SHP77 treated with DMSO at 0.1 percent for 48 hours (cell line): ENCODE measurements around the gene GID8.

Experiments used
- DNase-seq: peaks from one replicate; lab custom pipeline; 2025; lab: John Stamatoyannopoulos, UW

Gene GID8

GRCh38 chr20:62902926-62903615 lies 34.9 kb upstream of the GID8 start:
- no peak for DNase-seq

GRCh38 chr20:62905536-62906117 lies 32.3 kb upstream of the GID8 start:
- DNase-seq, result no peak

DNA sequence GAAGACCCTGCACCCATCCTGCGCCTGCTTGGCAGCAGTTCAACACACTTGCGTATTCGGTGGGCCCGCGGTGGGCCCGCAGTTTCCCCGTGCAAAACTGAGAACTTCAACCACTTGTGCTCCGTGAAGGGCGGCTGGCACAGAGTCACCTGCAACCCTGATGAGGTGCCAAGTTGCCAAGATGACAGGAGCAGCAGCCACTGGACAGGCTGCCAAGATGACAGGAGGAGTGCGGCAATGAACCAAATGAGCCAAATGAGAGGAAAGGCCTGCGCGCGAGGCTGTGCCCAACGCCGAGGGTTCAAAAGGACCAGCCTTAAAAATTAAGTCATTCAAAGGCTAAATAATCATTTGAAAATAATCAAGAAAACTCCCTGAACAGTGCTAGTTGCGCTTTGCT lies 31.7 kb upstream of the GID8 start:
- no peak for DNase-seq

DNA sequence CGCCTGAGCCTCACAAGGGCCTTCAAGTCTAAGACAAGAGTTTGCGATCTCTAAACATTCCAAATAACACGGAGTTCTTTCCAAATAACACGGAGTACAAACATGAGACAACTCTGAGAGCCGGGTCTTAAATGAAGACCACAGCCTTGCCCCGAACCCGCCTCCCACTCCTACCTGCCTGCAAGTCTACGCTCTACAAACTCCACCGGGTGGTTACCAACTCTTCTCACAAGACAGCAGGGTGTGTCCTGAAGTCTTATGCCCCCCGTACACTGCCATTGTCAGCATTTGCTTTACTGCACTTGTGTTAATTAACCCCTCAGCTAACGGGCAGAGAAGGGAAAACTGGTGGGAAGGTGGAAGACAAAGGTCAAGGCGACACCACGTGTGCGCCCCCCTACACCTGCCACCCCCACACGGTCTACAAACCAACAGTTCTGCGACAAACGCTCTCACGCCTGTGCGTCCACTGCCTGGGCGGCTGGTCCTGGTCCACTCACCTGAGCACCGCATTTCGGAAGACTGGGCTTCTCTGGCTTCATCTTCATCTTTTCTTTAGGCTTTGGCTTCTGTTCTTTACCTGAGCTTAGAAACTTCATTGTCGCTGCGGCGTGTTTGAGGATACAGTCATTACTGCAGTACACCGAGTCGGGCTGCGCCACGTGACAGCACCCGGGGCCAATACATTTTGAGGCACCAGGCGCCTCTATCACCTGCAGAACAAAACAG lies 31.1 kb upstream of the GID8 start:
- no peak for DNase-seq

DNA sequence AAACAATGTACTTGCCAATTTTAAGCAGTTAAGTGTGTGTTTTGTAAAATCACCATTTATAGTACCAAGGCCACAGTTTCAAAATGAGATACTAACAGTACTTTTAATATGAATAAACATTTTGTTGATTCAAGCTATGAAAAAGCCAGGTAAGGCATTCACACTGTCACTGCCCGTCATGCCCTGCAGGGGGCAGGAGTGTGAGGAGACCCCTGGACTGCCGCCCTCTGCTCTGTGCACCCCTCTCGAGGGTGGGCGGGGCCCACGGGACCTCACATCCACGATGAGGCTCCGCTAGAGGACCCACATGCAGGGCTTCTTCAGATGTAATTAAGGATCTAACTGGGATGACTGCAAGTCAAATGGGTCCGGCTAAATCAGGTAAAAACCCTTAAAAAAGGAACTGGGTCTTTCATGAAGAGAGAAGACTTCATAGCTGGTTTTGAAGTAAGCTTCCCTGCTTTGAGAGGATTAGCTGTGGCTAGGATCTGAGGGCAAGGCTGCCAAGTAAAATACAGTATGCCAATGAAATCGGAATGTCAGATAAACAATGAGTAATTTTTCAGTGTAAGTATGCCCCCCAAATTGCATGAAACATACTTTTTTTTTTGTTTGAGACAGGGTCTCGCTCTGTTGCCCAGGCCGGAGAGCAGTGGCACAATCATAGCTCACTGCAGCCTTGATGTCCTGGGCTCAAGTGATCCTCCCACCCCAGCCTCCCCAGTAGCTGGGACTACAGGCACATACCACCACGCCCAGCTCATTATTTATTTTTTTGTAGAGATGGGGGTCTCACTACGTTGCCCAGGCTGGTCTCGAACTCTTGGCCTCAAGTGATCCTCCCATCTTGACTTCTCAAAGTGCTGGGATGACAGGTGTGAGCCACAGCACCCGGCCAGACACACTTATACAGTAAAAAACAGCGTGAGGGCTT lies 30.3 kb upstream of the GID8 start:
- DNase-seq, result no peak

DNA sequence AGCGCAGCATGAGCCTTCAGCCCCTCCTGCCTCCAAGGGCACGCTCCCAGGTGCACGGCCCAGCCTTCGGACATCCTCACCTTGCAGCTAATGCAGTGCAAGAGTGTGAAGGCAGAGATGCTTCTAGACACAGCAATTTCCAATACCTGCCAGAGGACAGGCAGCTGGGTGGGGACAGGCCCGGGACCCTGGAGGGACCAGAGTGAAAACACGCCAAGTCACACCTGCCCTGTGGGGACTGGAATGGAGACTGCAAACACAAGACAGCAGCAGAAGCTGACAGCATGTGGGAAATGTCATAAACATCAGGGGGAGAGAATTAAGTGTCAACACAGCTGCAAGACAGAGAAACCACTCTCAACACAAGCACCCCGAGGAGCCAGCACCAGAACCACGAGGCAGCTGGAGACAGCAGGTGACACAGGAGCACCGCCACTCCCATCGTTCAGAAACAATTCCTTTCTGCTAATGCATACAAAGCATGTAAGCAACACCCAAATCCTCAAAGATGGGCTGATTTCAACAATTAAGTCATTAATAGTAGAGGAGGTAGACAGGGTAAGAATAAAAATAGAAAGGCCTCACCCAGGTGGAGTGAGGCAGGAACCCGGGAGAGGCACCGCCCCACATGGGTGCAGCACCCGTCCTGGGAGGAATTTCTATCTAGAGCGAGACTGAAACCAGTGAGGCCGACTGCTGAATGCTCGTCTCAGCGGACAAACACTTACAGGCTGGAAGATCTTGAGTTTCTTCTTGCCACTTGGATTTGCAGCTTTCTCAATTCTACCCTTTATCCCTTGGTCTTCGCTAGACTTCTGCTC lies 28.8 kb upstream of the GID8 start:
- DNase-seq, result peak; percentile 95

GRCh38 chr20:62910217-62910766 lies 27.7 kb upstream of the GID8 start:
- no peak for DNase-seq

- DNase-seq, result no peak
Measured at GRCh38 chr20:62910777-62911497, 27.0 kb upstream of the GID8 start.

- no peak for DNase-seq
Measured at GRCh38 chr20:62911701-62912280, 26.2 kb upstream of the GID8 start.

DNA sequence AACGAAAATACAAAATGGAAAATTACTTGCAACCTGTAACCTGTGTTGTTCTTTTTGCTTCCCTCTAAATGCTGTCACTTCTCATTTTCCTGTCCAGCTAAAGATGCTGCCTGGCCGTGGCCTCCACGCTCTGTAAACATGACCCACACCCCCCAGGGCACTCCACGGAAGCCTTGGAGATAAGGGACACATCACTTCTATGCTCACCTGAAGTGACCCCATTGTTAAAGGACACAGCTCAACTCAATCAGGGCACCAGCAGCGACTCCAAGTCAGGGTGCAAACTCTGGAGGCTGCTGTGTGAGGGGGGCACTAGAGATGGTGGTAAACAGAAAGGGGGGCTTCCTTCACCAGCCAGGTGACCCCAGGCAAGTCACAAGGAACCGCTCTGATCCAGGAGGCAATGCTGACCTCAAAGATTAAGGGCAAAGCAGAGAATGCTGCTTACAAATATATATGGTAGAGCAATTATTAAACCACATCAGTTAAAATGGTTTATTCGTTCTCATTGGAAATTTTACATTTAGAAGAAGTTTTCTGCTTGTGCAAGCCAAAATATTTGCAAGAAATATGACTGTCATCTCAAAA lies 24.8 kb upstream of the GID8 start:
- no peak for DNase-seq

DNA sequence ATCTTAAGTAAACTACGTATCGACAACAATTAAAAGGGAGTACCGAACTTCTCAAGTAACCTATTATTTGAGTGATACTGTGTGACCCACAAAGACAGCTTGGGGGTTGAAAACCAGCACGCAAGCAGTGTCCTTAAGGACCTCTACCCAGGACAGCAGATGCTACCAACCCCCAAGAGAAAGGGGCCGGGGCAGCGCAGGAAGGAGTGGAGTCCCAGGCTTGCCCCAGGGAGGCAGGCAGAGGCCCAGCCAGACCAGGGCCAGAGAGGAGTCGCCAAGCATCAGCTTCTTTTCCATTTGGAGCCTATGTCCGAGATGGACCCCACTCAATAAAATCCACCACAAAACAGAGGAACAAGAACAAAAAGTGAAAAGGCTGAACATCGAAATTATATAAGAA lies 23.5 kb upstream of the GID8 start:
- DNase-seq, result no peak

DNA sequence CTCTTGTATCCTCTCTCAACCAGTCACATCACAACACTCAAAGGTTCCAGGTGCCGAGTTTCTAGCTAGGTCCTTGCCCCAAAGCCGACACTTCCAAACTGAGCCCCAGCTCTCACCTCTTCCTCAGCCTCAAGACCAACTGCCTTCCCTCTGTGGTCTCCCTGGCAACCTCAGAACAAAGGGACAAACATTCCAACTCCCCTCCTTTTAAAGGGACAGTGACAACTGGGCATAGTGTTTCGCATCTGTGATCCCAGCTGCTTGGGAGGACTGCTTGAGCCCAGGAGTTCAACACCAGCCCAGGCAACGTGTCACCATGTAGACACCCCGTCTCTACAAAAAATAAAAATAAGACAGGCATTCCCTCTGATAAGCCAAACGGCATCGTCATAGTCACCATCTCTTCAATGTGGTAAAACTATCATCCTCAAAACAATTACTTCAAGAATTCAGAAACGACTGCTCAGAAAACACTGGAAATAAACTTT lies 22.9 kb upstream of the GID8 start:
- peak; percentile 22 for DNase-seq

GRCh38 chr20:62916703-62917476 lies 21.1 kb upstream of the GID8 start:
- no peak for DNase-seq

- DNase-seq, result no peak
Measured at GRCh38 chr20:62917720-62918119, 20.2 kb upstream of the GID8 start.

DNA sequence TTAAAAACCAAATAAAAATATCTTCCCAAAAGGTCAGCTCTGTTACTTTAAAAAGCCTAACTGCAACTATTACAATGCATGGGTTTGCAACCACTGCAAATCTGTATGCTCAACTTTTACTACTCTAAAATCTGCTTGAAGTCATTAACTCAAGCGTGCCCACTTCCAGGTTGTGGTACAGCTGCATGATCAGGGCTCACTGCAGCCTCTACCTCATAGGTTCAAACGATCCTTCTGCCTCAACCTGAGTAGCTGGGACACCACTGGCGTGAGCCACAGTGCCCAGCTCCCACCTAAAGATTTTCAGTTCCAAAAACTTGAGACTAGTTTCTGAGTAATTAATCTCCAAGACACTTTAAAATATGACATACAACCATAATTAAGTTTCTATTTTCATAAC lies 19.8 kb upstream of the GID8 start:
- DNase-seq, result no peak

DNA sequence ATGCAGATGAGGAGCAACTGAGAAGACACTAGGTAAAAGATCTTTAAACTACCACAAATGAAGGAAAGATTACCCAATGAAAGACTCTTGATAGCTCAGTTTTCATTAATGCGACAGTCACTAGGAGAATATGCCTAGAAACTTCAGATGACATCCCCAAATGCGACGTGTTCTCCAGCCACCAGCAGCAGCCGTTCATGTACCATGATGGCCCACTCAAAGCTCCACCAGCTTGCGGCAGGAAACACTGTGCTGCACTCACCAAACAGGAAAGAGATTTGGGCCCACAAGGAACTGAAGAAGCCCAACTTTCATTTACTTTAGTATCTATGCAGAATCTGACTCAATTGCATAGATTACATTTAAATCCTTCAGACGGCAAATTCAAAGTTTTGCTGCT lies 19.1 kb upstream of the GID8 start:
- DNase-seq, result no peak

- DNase-seq, result no peak
Measured at GRCh38 chr20:62920039-62920645, 17.8 kb upstream of the GID8 start.

GRCh38 chr20:62921119-62921687 lies 16.7 kb upstream of the GID8 start:
- peak; percentile 76 for DNase-seq
